H1 (cell line): ENCODE data around the gene RND3. TPM values are rescaled to one million over a fixed set of nuclear protein-coding genes. Genes with fewer than 3 reads are reported as not detected.

Experiments
- CTCF ChIA-PET: fragments of 300-600 bp; sonication (Branson Sonifier 250); formaldehyde crosslinking; loops from one replicate; lab custom pipeline; 2021; ENCODE audit not compliant: partially characterized antibody; lab: Charles Lee
- POLR2A ChIA-PET: fragments of 300-600 bp; sonication (Branson Sonifier 250); formaldehyde crosslinking; loops from one replicate; lab custom pipeline; 2021; ENCODE audit warnings: inconsistent platforms; ENCODE audit not compliant: partially characterized antibody; lab: Charles Lee
- DNase-seq, 2 experiments: peaks; one replicate each; pipeline versions ENCODE4 v3.0.0 to v3.0.0-alpha.2; 2010 to 2022; ENCODE audit warnings: low spot score in 2 of 2, low read depth in 1 of 2, mixed read lengths in 1 of 2
- FAIRE-seq: peaks from 2 replicates; lab custom pipeline; 2011; peaks lifted over from hg19 to GRCh38; lab: Jason Lieb, UNC
- H2AFZ ChIP-seq: 2 replicates; pipeline ENCODE4 v1.8.1; 2012; ENCODE audit warnings: low read length, inconsistent platforms
- H2AK5ac ChIP-seq: 2 replicates; pipeline ENCODE4 v1.6.1; 2013; ENCODE audit warnings: low read depth, low read length
- H2BK120ac ChIP-seq: replicated peaks from 2 replicates; pipeline ENCODE3; 2013; ENCODE audit warnings: low read depth, low read length, inconsistent platforms
- H2BK12ac ChIP-seq: 2 replicates; pipeline ENCODE4 v1.6.1; 2013; ENCODE audit warnings: low read depth, low read length
- H2BK15ac ChIP-seq: 2 replicates; pipeline ENCODE4 v1.6.1; 2013; ENCODE audit warnings: low read length
- H2BK20ac ChIP-seq: 2 replicates; pipeline ENCODE4 v1.6.1; 2013; ENCODE audit warnings: low read length
- H2BK5ac ChIP-seq: 2 replicates; pipeline ENCODE4 v1.6.1; 2013; ENCODE audit warnings: low read depth, low read length
- H3K14ac ChIP-seq: 2 replicates; pipeline ENCODE4 v1.6.1; 2013; ENCODE audit warnings: inconsistent platforms; ENCODE audit not compliant: insufficient read length
- H3K18ac ChIP-seq: 2 replicates; pipeline ENCODE4 v1.6.1; 2013; ENCODE audit warnings: low read length; ENCODE audit errors: extremely low read depth
- H3K23ac ChIP-seq: 2 replicates; pipeline ENCODE4 v1.6.1; 2013; ENCODE audit warnings: inconsistent platforms; ENCODE audit not compliant: insufficient read length
- H3K23me2 ChIP-seq: 2 replicates; pipeline ENCODE4 v1.6.1; 2013; ENCODE audit warnings: low read depth, low read length
- H3K27ac ChIP-seq: 2 replicates; pipeline ENCODE4 v1.6.1; 2011; ENCODE audit warnings: low read depth, low read length, inconsistent platforms
- H3K27me3 ChIP-seq, 4 experiments: replicated peaks in 1 of 4; 1 replicate in 1 of 4; 2 replicates in 3 of 4; pipeline versions ENCODE4 v1.6.1 to v1.8.1; 2011 to 2013; ENCODE audit warnings: low read length in 3 of 4, mild to moderate bottlenecking in 3 of 4, inconsistent platforms in 2 of 4, mixed read lengths in 2 of 4, moderate library complexity in 1 of 4; ENCODE audit not compliant: control insufficient read depth in 3 of 4, insufficient read depth in 3 of 4; ENCODE audit errors: extremely low read depth in 1 of 4
- H3K36me3 ChIP-seq, 4 experiments: 2 replicates each; pipeline versions ENCODE4 v1.6.1 to v1.8.1; 2011 to 2013; ENCODE audit warnings: mild to moderate bottlenecking in 4 of 4, low read length in 3 of 4, moderate library complexity in 2 of 4, control low read depth in 1 of 4, inconsistent platforms in 1 of 4; ENCODE audit not compliant: insufficient read depth in 4 of 4, control insufficient read depth in 2 of 4
- H3K4ac ChIP-seq: replicated peaks from 2 replicates; pipeline ENCODE3; 2013; ENCODE audit warnings: low read length, low read depth, mixed read lengths, inconsistent platforms; ENCODE audit not compliant: insufficient read length
- H3K4me1 ChIP-seq, 4 experiments: replicated peaks in 1 of 4; 1 replicate in 1 of 4; 2 replicates in 3 of 4; pipeline versions ENCODE4 v1.6.1 to v1.8.1; 2011 to 2013; ENCODE audit warnings: low read length in 3 of 4, inconsistent platforms in 2 of 4, mixed read lengths in 1 of 4; ENCODE audit not compliant: insufficient read depth in 4 of 4, control insufficient read depth in 3 of 4
- H3K4me2 ChIP-seq, 2 experiments: 2 replicates each; pipeline versions ENCODE4 v1.6.1 to v1.8.1; 2011 to 2013; ENCODE audit warnings: low read depth in 2 of 2, low read length in 2 of 2, control low read depth in 1 of 2, inconsistent platforms in 1 of 2, mild to moderate bottlenecking in 1 of 2; ENCODE audit not compliant: insufficient read depth in 1 of 2
- H3K4me3 ChIP-seq, 4 experiments: fragments of 200-600, 300-600 bp in 1 of 4; sonication (generic), shearing (Covaris generic), sonication (Bioruptor Twin) in 1 of 4; 2 replicates each; pipeline versions ENCODE4 v1.5.1 to v1.8.1; 2011 to 2016; ENCODE audit warnings: low read length in 4 of 4, low read depth in 3 of 4, control low read depth in 2 of 4, inconsistent platforms in 2 of 4, mild to moderate bottlenecking in 2 of 4, mixed read lengths in 1 of 4, moderate library complexity in 1 of 4; ENCODE audit not compliant: insufficient read depth in 2 of 4; ENCODE audit errors: extremely low read depth in 1 of 4
- H3K56ac ChIP-seq: replicated peaks from 2 replicates; pipeline ENCODE3; 2013; ENCODE audit warnings: low read depth, mild to moderate bottlenecking, mixed read lengths, low read length, inconsistent platforms; ENCODE audit not compliant: insufficient read length
- H3K79me1 ChIP-seq: 2 replicates; pipeline ENCODE4 v1.6.1; 2013; ENCODE audit warnings: low read depth, low read length, control low read depth
- H3K79me2 ChIP-seq, 2 experiments: 2 replicates each; pipeline versions ENCODE4 v1.6.1 to v1.8.1; 2012 to 2013; ENCODE audit warnings: low read length in 2 of 2, mild to moderate bottlenecking in 2 of 2, inconsistent platforms in 1 of 2; ENCODE audit not compliant: insufficient read depth in 2 of 2, control insufficient read depth in 1 of 2
- H3K9ac ChIP-seq, 4 experiments: replicated peaks in 1 of 4; 1 replicate in 1 of 4; 2 replicates in 3 of 4; pipeline versions ENCODE4 v1.6.1 to v1.8.1; 2011 to 2013; ENCODE audit warnings: low read depth in 3 of 4, low read length in 3 of 4, control low read depth in 2 of 4, mild to moderate bottlenecking in 2 of 4, moderate library complexity in 2 of 4, inconsistent platforms in 1 of 4; ENCODE audit errors: extremely low read depth in 1 of 4
- H3K9me3 ChIP-seq, 2 experiments: 2 replicates each; pipeline versions ENCODE4 v1.6.1 to v1.8.1; 2012 to 2013; ENCODE audit warnings: mild to moderate bottlenecking in 2 of 2, moderate library complexity in 2 of 2, control low read depth in 1 of 2, inconsistent platforms in 1 of 2, low read depth in 1 of 2, low read length in 1 of 2, mixed read lengths in 1 of 2; ENCODE audit not compliant: insufficient read depth in 2 of 2
- H4K20me1 ChIP-seq, 2 experiments: replicated peaks in 1 of 2; 2 replicates each; pipeline versions ENCODE3 to v1.8.1; 2011 to 2013; ENCODE audit warnings: inconsistent platforms in 2 of 2, low read length in 2 of 2, mild to moderate bottlenecking in 1 of 2; ENCODE audit not compliant: insufficient read depth in 2 of 2, control insufficient read depth in 1 of 2
- H4K5ac ChIP-seq: 2 replicates; pipeline ENCODE4 v1.6.1; 2013; ENCODE audit warnings: low read length, low read depth, mixed read lengths, inconsistent platforms; ENCODE audit not compliant: insufficient read length
- H4K8ac ChIP-seq: 2 replicates; pipeline ENCODE4 v1.8.0; 2013; ENCODE audit warnings: mild to moderate bottlenecking, moderate library complexity, low read length, inconsistent platforms; ENCODE audit not compliant: insufficient read depth; ENCODE audit errors: extremely low read depth
- H4K91ac ChIP-seq: replicated peaks from 2 replicates; pipeline ENCODE3; 2013; ENCODE audit warnings: low read length, mixed read lengths, inconsistent platforms; ENCODE audit not compliant: insufficient read length
- RAD21 ChIP-seq, 2 experiments: IDR thresholded peaks in 1 of 2; conservative IDR thresholded peaks in 1 of 2; 2 replicates each; pipeline ENCODE4 v1.6.1; 2011; ENCODE audit warnings: low read depth in 2 of 2, low read length in 2 of 2, improper control_type of control experiment in 1 of 2, inconsistent platforms in 1 of 2, mild to moderate bottlenecking in 1 of 2, moderate library complexity in 1 of 2
- TCF12 ChIP-seq: IDR thresholded peaks from 2 replicates; pipeline ENCODE4 v1.6.1; 2011; ENCODE audit warnings: low read depth, mild to moderate bottlenecking, low read length
- WGBS, 2 experiments: shearing (Covaris generic) in 1 of 2; methylation state at CpG; one replicate each; pipeline versions ENCODE4 v1.1.6 to v1.1.7; 2013 to 2015; ENCODE audit warnings: low lambda C conversion rate in 2 of 2, mixed read lengths in 2 of 2, inconsistent platforms in 1 of 2, low coverage in 1 of 2, missing lambda C conversion rate in 1 of 2; ENCODE audit not compliant: insufficient replicate concordance in 2 of 2, insufficient coverage in 1 of 2, insufficient read length in 1 of 2; ENCODE audit errors: extremely low coverage in 1 of 2, missing lambda C conversion rate in 1 of 2; 5-methylcytosine and 5-hydroxymethylcytosine counted together
- polyA plus RNA-seq, 7 experiments: library from polyadenylated mRNA; depleted of rRNA in 3 of 7; stranded (reverse) in 5 of 7; unstranded in 2 of 7; fragments of >200 nt in 5 of 7; fragments of 200-250 nt in 2 of 7; gene quantifications; 1 replicate in 5 of 7; 2 replicates in 1 of 7; 4 replicates in 1 of 7; pipeline versions ENCODE4 v1.2.1 to v1.2.3, GENCODE V29; 2011 to 2013; ENCODE audit warnings: missing spikeins in 2 of 7, mixed read lengths in 2 of 7
- total RNA-seq: library from RNA; stranded (reverse); fragmentation: NEBNext Ultra II Directional; extraction: Animal tissue kit (Norgen Biotek cat#: 25700); gene quantifications from 2 replicates; pipeline ENCODE4 v1.2.1, GENCODE V29; 2021

The RND3 gene
- total and polyA plus RNA-seq, 2 of the 8 experiments (the other 6 are each of a cell fraction or from before 2014, with no cell fraction given), result 12.2 to 25.6 TPM

GRCh38 chr2:150480241-150480640 is 7.2 kb downstream of the RND3 start:
- CTCF ChIA-PET, result interaction anchor here (1.2 to 1.5 kb wide), 2 partner anchors 60 to 760 kb away, joined by 3 to 4 read pairs; no protein-coding TSS in a partner anchor
- no peak for DNase-seq
- H4K20me1 ChIP-seq, result peaks cover 28 to 30% of the 10 kb centered on the region in 2 experiments

More at GRCh38 chr2:150480241-150480640, 7.2 kb downstream of the RND3 start:
- FAIRE-seq, result no peak
- H3K4ac ChIP-seq, result no peak overlapping the region
- no peak overlapping the region for H3K14ac ChIP-seq
- peaks cover under 1% of the 10 kb centered on the region; the same call in 1 of the 2 replicates for H3K23me2 ChIP-seq
- H3K4me1 ChIP-seq, result peaks cover 4 to 18% (median 17%) of the 10 kb centered on the region in 4 experiments; a peak in 6 of 7 replicates
- H2BK15ac ChIP-seq, result no peak overlapping the region
- no peaks in the 10 kb centered on the region for H3K27me3 ChIP-seq
- H3K79me2 ChIP-seq, result peaks cover 26 to 100% of the 10 kb centered on the region in 2 experiments
- no peak overlapping the region for H4K91ac ChIP-seq
- no peak overlapping the region for H4K8ac ChIP-seq
- H3K9me3 ChIP-seq, result no peaks in the 10 kb centered on the region
- no peak overlapping the region for H2BK12ac ChIP-seq
- H3K79me1 ChIP-seq, result peaks cover under 1% of the 10 kb centered on the region
- WGBS, 2 experiments, result 84% methylated on average over 5 of the region's 5 CpGs; no CpG with 5 or more reads in 1 of the 2 experiments
- no peak overlapping the region for H2BK20ac ChIP-seq
- H3K36me3 ChIP-seq, result peaks cover 0 to 3% (median 1%) of the 10 kb centered on the region in 4 experiments; a peak in 3 of 8 replicates
- H2BK120ac ChIP-seq, result no peak overlapping the region
- H3K4me2 ChIP-seq, result no peak overlapping the region; a peak in 1 of 4 replicates
- no peak overlapping the region for H3K9ac ChIP-seq
- H2AFZ ChIP-seq, result no peak overlapping the region
- no peak overlapping the region for H3K23ac ChIP-seq
- H2AK5ac ChIP-seq, result no peak overlapping the region
- no peak overlapping the region for H3K18ac ChIP-seq
- H3K56ac ChIP-seq, result no peak overlapping the region
- H3K27ac ChIP-seq, result no peak overlapping the region
- no peak for TF ChIP-seq RAD21 (IDR thresholded peaks at IDR 0.05 in 1 of 2, conservative IDR thresholded peaks at IDR 0.05 in 1 of 2; ENCODE audit: low read depth in 2 of 2, low read length in 2 of 2)
- TF ChIP-seq TCF12, result no peak
- H4K5ac ChIP-seq, result no peak overlapping the region
- H2BK5ac ChIP-seq, result no peak overlapping the region
- POLR2A ChIA-PET, result interaction anchor here (2.1 kb wide), 1 partner anchor 9 kb away, joined by 9 read pairs; no protein-coding TSS in a partner anchor
- no peak overlapping the region for H3K4me3 ChIP-seq
